Testis (tissue), 3 donors: ENCODE data around the gene FAM131C. TPM values are rescaled to one million over a fixed set of nuclear protein-coding genes. Genes with fewer than 3 reads are reported as not detected.
A peak's percentile ranks its signal among the peaks of the same experiment; 100 is the strongest.

Source experiments
- DNase-seq: peaks from one replicate; pipeline ENCODE4 v3.0.0-alpha.2; 2019
- H3K27ac ChIP-seq, 2 donors: fragments of 200-600 bp; sonication (generic); one replicate each; pipeline ENCODE4 v1.5.1; 2019
- H3K27me3 ChIP-seq: fragments of 200-600 bp; sonication (generic); one replicate; pipeline ENCODE4 v1.5.1; 2019
- H3K36me3 ChIP-seq: fragments of 200-600 bp; sonication (generic); one replicate; pipeline ENCODE4 v1.5.1; 2017; ENCODE audit warnings: low read depth; ENCODE audit errors: missing control alignments
- H3K4me1 ChIP-seq: fragments of 200-600 bp; sonication (generic); one replicate; pipeline ENCODE4 v1.5.1; 2019
- H3K4me3 ChIP-seq, 2 donors: fragments of 200-600 bp; sonication (generic); one replicate each; pipeline ENCODE4 v1.5.1; 2017 to 2019
- H3K9me3 ChIP-seq: fragments of 200-600 bp; sonication (generic); one replicate; pipeline ENCODE4 v1.5.1; 2017
- CTCF ChIP-seq, 3 experiments: fragments of 450-650 bp in 2 of 3; fragments of 200-600 bp in 1 of 3; sonication (generic) in 1 of 3; IDR thresholded peaks; one replicate each; pipeline ENCODE4 v1.5.1; 2016 to 2019; ENCODE audit warnings: antibody characterized with exemption in 3 of 3, mild to moderate bottlenecking in 2 of 3, moderate library complexity in 1 of 3
- POLR2A ChIP-seq: fragments of 450-650 bp; IDR thresholded peaks from one replicate; pipeline ENCODE4 v1.6.1; 2017; ENCODE audit warnings: antibody characterized with exemption, mild to moderate bottlenecking, moderate library complexity
- WGBS, 2 donors: methylation state at CpG; one replicate each; pipeline ENCODE4 v1.1.5; 2018; 5-methylcytosine and 5-hydroxymethylcytosine counted together
- intact Hi-C: fragments of 100-400 bp; cut with DNase I; formaldehyde crosslinking; loops from one replicate; pipeline ENCODE4 v1.15.1; 2023; ENCODE audit warnings: low total_unique reads
- polyA plus RNA-seq: library from polyadenylated mRNA; stranded (reverse); fragments of 350-450 nt; fragmentation: Illumina TruSeq; extraction: RNeasy Lipid Tissue Mini Kit (QIAGEN cat#74804); gene quantifications from one replicate; pipeline ENCODE4 v1.2.3, GENCODE V29; 2014; ENCODE audit warnings: low read depth, low replicate concordance; ENCODE audit not compliant: insufficient read depth
- total RNA-seq, 2 donors: library from RNA; depleted of rRNA; stranded (reverse); fragments of >200 nt; gene quantifications; one replicate each; pipeline ENCODE4 v1.2.3, GENCODE V29; 2016

FAM131C gene
- total and polyA plus RNA-seq, 3 donors from 2014 or later, result 0.42 to 1.2 (median 0.87) TPM

DNA sequence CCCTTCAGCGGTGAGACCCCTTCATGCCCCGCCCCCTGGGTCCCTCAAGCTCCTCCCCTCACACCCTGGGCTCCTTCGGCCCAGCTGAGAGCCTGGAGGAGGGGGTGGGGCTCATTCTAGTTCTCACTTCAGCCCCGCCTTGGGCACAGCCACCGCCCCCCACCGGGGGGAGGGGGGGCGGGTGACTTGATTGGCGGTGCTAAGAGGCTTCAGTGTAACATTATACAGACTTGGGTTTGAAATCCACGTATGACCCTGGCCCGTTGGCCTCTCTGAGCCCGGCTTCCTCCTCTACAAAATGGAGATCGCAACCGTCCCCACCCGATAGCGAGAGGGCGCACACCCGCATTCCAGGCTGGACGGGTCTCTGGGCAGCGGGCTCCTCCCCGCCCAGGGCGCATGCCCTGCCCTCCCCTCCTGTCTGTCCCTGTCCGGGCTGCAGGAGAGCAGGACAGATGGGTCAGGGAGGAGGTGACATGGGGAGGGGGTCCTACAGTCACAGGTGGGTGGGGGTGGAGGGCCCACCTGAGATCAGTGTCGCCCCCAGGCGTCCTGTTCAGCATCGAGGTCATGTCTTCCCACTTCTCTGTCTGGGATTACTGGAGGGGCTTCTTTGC is 24.8 kb downstream of the FAM131C start:
- Histone ChIP-seq H3K9me3 (no peaks in the 10 kb centered on the region), H3K36me3 (no peaks in the 10 kb centered on the region), H3K4me3 (peak overlapping the region; percentile 18 to 31), H3K4me1 (peaks cover 6% of the 10 kb centered on the region), H3K27ac (no peak overlapping the region), H3K27me3 (no peaks in the 10 kb centered on the region)
- WGBS, 2 donors, result 7 to 27% methylated on average over 3 to 17 of the region's 25 CpGs
- DNase-seq, result peak; percentile 53
- intact Hi-C loops, result no loop called here
- TF ChIP-seq POLR2A (no peak), CTCF (IDR thresholded peaks at IDR 0.05) (no peak)

GRCh38 chr1:16047791-16048475 is 25.5 kb downstream of the FAM131C start:
- Histone ChIP-seq H3K27ac (no peak overlapping the region), H3K4me3 (no peak overlapping the region), H3K27me3 (no peaks in the 10 kb centered on the region), H3K36me3 (no peaks in the 10 kb centered on the region), H3K9me3 (no peaks in the 10 kb centered on the region), H3K4me1 (peaks cover 10% of the 10 kb centered on the region)
- WGBS, 2 donors, result 65 to 88% methylated on average over 12 to 18 of the region's 19 CpGs
- no peak for DNase-seq
- TF ChIP-seq POLR2A, result no peak
- TF ChIP-seq CTCF (IDR thresholded peaks at IDR 0.05), result no peak
- intact Hi-C loops, result no loop called here

DNA sequence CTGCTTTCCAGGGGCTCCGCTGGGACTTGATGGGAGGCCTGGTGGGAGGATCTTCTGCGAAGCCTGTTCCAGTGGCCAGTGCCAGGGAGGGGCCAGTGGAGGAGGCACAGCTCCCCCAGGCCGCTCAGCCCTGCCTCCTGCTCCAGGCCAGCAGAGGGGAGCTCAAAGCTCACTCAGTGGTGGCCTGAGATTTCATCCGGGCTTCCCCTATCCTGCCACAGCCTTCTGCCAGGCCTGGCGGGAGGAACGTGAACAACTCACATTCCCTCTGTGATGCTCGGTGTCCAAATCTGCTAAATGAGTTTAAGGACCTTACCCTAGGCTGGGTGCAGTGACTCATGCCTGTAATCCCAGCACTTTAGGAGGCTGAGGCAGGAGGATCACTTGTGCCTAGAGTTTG is 26.6 kb downstream of the FAM131C start:
- intact Hi-C loops, result no loop called here
- Histone ChIP-seq H3K27ac (no peak overlapping the region), H3K4me1 (peaks cover 10% of the 10 kb centered on the region), H3K27me3 (no peaks in the 10 kb centered on the region), H3K36me3 (no peaks in the 10 kb centered on the region), H3K4me3 (no peak overlapping the region), H3K9me3 (no peaks in the 10 kb centered on the region)
- TF ChIP-seq CTCF (IDR thresholded peaks at IDR 0.05) (no peak), POLR2A (no peak)
- DNase-seq, result no peak
- WGBS, 2 donors, result 53 to 62% methylated on average over 2 to 7 of the region's 7 CpGs

- Histone ChIP-seq H3K4me3 (no peak overlapping the region), H3K27me3 (no peaks in the 10 kb centered on the region), H3K27ac (no peak overlapping the region), H3K4me1 (peaks cover 10% of the 10 kb centered on the region), H3K9me3 (no peaks in the 10 kb centered on the region), H3K36me3 (no peaks in the 10 kb centered on the region)
- intact Hi-C loops, result no loop called here
- TF ChIP-seq CTCF (IDR thresholded peaks at IDR 0.05) (no peak), POLR2A (no peak)
- 95% methylated on average over 4 of the region's 5 CpGs; no CpG with 5 or more reads in 1 of the 2 donors for WGBS, 2 donors
- DNase-seq, result no peak
These were observed 29.5 kb downstream of the FAM131C start for GRCh38 chr1:16043950-16044349.
